ENCODE data around the gene ALK.

- TF ChIP-seq CTCF (conservative IDR thresholded peaks at IDR 0.05 in 1 of 2, IDR thresholded peaks at IDR 0.05 in 1 of 2; ENCODE audit: low read depth in 1 of 2, low read length in 2 of 2) (no peak), EZH2 (IDR thresholded peaks at IDR 0.05; ENCODE audit: low read length, missing control alignments) (no peak)
Measured at GRCh38 chr2:29322011-29322410, 599.4 kb downstream of the ALK start.
